T-helper 22 cell (primary cell): Measurements from ENCODE around the gene IKZF1.

Experiments used
- DNase-seq: peaks from one replicate; pipeline ENCODE4 v3.0.0-alpha.2; 2020; ENCODE audit warnings: low read depth

Gene IKZF1

DNA sequence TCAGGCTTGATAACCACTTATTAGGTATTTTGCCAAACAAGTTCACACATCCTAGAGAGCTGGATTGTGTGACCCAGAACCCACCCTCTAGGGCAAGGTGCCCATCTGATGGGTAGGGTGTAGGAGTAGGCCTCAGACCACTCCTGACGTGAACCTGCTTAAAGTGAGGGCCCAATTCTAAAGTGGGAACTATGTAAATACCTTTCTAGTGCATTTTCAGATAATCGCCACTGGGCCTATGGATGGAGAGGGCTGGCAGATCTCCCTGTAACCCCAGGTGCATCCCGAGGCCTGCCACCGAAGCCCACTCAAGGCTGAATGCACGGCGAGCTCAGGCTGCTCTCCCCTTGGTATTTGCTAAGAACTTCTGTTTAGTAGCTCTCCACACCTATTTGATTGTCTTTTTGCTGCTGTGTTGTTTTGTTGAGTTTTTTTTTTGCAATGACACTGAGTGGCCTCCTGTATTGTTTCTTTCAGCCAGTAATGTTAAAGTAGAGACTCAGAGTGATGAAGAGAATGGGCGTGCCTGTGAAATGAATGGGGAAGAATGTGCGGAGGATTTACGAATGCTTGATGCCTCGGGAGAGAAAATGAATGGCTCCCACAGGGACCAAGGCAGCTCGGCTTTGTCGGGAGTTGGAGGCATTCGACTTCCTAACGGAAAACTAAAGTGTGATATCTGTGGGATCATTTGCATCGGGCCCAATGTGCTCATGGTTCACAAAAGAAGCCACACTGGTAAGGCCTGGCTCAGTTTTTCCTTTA is 71.7 kb downstream of the IKZF1 start:
- DNase-seq = no peak

GRCh38 chr7:50377356-50377755 is 72.8 kb downstream of the IKZF1 start:
- DNase-seq = no peak

DNA sequence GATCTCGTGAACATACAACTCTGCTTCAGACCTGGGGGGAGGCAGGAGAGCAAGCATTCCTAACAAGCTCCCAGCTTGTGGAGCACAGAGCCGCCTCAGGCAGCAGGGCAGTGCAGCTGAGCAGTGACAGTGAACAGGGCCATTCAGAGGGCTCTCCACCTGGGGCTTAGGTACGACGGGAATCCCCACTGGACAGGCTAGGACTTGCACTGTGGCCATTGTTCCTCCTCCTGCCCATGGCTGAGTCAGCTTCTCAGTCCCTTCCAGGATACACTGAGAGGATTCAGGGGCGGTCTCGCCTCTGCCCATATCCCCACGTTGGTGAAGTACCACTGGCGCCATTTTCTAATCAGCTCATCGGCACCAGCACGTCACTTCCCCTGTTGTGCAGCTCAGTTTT is 74.6 kb downstream of the IKZF1 start:
- DNase-seq = no peak

DNA sequence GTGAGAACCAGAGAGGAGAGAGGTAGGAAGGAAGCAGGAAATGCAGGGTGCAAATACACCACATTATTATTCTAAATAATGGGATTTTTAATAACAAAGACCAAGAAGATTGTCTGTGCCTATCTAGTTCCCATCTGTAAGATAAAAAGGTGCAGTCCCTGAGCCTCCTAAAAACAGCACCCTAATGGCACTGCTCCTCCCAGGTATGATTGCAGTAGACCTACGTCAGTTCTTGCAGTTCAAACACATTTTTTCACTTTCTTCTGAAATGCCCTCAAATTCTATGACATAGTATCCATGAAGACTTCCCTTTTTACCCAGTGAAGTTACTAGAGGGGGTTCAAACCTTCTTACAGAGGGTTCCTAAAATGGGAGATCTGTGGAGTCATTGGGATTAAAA is 75.0 kb downstream of the IKZF1 start:
- no peak for DNase-seq

DNA sequence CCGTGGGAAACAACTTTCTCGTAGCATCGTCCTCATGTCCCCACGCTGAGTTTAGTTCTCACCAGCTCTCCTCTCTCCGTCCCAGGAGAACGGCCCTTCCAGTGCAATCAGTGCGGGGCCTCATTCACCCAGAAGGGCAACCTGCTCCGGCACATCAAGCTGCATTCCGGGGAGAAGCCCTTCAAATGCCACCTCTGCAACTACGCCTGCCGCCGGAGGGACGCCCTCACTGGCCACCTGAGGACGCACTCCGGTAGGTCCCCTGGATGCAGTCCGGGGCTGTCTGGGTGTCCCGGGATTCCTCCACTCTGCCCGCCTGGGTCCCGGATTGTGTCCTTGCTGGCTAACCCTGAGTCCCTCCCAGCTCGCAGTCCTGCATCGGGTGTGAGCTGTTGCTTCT is 77.9 kb downstream of the IKZF1 start:
- DNase-seq = no peak

GRCh38 chr7:50387351-50387750 is 82.8 kb downstream of the IKZF1 start:
- no peak for DNase-seq

- no peak for DNase-seq
These were observed 85.4 kb downstream of the IKZF1 start for GRCh38 chr7:50389961-50390360.

GRCh38 chr7:50391386-50391785 is 86.9 kb downstream of the IKZF1 start:
- no peak for DNase-seq

GRCh38 chr7:50393076-50393475 is 88.6 kb downstream of the IKZF1 start:
- DNase-seq = no peak

GRCh38 chr7:50393547-50394252 is 89.2 kb downstream of the IKZF1 start:
- DNase-seq = peak; percentile 32

DNA sequence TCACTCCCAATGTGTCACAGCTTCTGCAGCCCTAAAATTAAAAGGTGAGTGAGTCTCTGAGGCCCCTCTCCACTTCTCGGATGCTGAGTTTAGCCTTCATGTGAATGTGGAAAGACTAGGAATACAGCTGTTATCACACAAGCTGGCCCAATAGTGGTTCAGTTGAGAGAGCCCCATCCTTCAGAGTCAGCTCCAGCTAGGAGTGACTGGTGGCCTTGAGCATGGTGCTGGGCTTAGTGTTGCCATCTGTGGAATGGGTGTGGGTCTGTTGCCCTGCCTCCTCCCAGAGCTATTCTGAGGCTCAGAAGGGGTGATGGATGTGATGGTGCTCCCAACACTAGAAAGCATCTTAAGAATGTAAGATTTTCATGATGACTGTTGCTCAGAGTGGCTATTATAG is 89.8 kb downstream of the IKZF1 start:
- DNase-seq = no peak

DNA sequence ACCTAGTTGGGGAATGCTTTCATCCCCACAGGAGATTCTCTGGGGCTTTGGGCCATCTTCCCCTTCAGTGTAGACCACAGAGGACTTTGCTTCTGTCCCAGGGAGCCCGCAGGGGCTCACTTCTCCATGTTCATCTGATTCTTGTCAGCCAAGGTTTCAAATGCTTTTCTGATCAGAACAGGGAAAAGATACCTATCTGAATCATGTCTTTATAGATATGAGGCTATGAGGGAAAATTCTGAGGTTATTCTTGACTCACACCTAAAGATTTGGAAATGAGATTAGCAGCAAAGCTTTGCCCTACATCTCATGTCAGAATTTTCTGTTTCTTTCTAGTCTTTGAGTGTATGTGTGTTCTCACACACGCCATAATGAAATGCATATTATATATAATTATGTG is 92.3 kb downstream of the IKZF1 start:
- DNase-seq = peak; percentile 14

GRCh38 chr7:50397320-50397970 is 92.9 kb downstream of the IKZF1 start:
- peak; percentile 29 for DNase-seq

GRCh38 chr7:50397971-50398324 is 93.4 kb downstream of the IKZF1 start:
- DNase-seq = no peak

DNA sequence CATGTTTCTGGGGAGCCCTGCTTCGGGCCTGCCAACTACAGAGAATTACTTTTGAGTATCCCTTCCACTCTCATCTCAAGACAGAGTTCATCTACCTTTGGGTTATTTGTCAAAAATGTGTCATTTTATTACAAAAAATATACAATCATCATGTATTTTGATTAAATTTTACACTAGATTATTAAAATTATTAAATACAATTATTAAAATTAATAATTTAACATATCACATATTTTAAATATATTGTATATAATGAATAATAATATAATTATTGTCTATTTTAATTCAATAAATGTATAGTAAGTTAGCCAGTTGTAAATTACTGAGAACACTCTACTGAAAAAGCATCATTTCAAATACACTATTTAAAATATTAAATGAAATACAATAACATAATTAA is 94.7 kb downstream of the IKZF1 start:
- DNase-seq = no peak

GRCh38 chr7:50399635-50400034 is 95.1 kb downstream of the IKZF1 start:
- no peak for DNase-seq

- DNase-seq = no peak
These were observed 95.6 kb downstream of the IKZF1 start for GRCh38 chr7:50400114-50400513.

DNA sequence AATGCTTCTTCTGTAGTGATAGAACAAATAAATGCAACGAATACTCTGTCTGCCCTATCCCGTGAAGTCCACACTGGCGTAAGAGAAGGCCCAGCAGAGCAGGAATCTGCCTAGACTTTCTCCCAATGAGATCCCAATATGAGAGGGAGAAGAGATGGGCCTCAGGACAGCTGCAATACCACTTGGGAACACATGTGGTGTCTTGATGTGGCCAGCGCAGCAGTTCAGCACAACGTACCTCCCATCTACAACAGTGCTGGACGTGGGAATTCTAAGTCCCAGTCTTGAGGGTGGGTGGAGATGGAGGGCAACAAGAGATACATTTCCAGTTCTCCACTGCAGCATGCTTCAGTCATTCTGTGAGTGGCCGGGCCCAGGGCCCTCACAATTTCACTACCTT is 99.9 kb downstream of the IKZF1 start:
- DNase-seq = no peak

DNA sequence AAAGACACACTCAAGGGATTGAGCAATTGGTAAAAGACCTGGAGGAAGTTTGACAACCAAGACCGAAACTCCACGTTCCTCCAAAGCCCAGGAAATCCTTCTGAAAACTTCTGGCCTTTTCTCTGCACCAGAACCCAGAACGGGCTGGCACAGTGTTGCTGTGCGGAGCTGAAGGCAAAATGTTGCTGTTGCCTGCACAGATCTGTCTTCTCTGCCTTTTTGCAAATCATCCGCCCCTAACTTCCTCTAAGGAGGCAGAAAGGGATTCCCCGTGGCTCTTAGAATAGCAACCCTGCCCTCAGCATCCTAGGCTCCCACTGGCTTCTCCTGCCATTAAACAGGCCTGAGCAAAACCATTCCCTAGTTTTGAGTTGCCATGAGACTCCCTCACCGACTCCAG is 100.7 kb downstream of the IKZF1 start:
- no peak for DNase-seq

DNA sequence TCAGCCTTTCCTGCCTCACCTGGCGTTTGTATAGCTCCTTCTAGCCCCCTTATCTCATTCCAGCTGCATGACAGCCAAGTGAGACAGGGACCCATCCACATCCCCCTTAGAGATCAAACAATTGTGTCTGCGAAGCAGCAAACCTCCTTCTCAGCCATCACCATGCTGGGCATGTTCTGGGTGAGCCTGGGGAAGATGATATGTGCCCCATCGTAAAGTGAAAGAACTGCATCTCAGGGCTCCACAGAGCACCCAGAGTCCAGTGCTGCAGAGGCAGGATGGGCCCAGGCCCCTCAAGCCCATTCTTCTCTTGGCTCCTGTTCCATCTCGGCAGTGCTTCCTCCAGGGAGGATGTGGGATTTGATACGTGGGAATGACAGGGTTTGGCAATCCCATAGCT is 102.4 kb downstream of the IKZF1 start:
- DNase-seq = no peak

DNA sequence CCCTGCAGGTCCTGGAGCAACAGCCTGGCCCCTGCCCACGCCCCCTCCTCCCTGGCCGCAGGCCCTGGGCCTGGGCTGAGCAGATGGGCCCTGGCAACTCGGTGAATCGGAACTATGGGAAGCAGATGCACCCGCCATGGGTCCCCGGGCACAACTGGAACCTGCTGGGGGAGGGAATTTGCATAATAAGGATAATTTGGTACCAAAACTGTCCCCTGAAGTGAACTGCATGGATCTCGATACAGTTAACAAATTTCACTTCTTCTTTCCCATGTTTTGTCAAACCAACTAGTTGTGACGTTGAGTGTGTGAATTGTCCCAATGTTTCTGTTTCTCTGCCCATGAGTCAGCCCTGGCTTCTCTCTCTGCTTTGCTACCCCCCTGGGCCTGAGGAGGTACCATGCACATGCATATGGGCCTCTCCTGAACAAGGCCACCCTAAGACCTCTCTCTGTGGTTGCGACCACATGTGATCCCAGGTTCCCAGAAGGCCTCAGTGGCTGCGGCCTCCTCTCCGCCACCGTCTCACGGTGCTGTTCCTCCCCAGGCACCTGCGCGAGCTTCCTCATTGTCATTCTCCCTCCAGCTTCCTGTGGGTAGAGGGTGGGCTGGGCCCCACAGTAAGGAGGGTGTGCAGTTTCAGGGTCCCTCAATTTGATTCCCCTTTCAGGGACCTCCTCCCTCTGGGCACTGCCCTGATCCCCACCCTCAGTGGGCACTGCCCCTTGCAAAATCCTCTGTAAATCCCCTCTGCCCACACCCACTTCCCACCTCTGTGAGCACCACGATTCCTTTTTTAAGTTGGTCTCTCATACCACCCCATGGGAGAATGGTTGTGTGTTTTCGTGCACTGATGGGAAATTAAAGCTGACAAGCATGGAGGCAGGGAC is 105.6 kb downstream of the IKZF1 start:
- no peak for DNase-seq

GRCh38 chr7:50411332-50411731 is 106.8 kb downstream of the IKZF1 start:
- DNase-seq = no peak
